ENCODE results near the gene MYL6. TPM values are rescaled to one million over a fixed set of nuclear protein-coding genes. Genes with fewer than 3 reads are reported as not detected.
A peak's percentile ranks its signal among the peaks of the same experiment; 100 is the strongest.

The MYL6 gene
- total and polyA plus RNA-seq, 10 donors: 1,063 to 3,098 (median 1,427) TPM

- 5 to 8% (median 6%) methylated on average over 43 to 45 of the region's 45 CpGs for WGBS, 5 donors
- Histone ChIP-seq H3K4me1 (peaks cover 22 to 75% (median 62%) of the 10 kb centered on the region in 6 donors), H3K36me3 (peaks cover 0 to 31% (median 29%) of the 10 kb centered on the region in 6 donors), H3K4me3 (peak overlapping the region; percentile 66 to 88 (median 71)), H3K27me3 (replicated peaks in 1 of 7) (no peaks in the 10 kb centered on the region), H3K27ac (peak overlapping the region; percentile 87 to 99 (median 95)), H3K9me3 (no peaks in the 10 kb centered on the region)
- intact Hi-C loops (cut with DNase I; ENCODE audit: low total_unique reads): no loop called here
- TF ChIP-seq POLR2A (IDR thresholded peaks at IDR 0.05): peak in 1 of 3 donors; percentile 58
- TF ChIP-seq CTCF (IDR thresholded peaks at IDR 0.05 in 8 of 11, conservative IDR thresholded peaks at IDR 0.05 in 3 of 11): peak; percentile 57 to 81 (median 73)
- TF ChIP-seq POLR2AphosphoS5 (IDR thresholded peaks at IDR 0.05): peak in 2 of 3 donors; percentile 58 to 68
- peak; percentile 88 for DNase-seq
Measured at GRCh38 chr12:56157201-56158028, 744 bp upstream of the MYL6 start.

GRCh38 chr12:56158926-56159461 lies 835 bp downstream of the MYL6 start:
- Histone ChIP-seq H3K27me3 (replicated peaks in 1 of 7) (no peaks in the 10 kb centered on the region), H3K27ac (peak overlapping the region; percentile 87 to 99 (median 95)), H3K4me3 (peak overlapping the region; percentile 66 to 88 (median 71)), H3K9me3 (no peaks in the 10 kb centered on the region), H3K36me3 (peaks cover 0 to 47% (median 45%) of the 10 kb centered on the region in 6 donors), H3K4me1 (peaks cover 22 to 71% (median 53%) of the 10 kb centered on the region in 6 donors)
- intact Hi-C loops (cut with DNase I; ENCODE audit: low total_unique reads): no loop called here
- peak in 2 of 3 donors; percentile 67 to 79 for TF ChIP-seq POLR2AphosphoS5 (IDR thresholded peaks at IDR 0.05)
- peak in 1 of 3 donors; percentile 49 for TF ChIP-seq POLR2A (IDR thresholded peaks at IDR 0.05)
- no peak for TF ChIP-seq CTCF (IDR thresholded peaks at IDR 0.05 in 8 of 11, conservative IDR thresholded peaks at IDR 0.05 in 3 of 11)
- peak; percentile 86 for DNase-seq
- 0 to 3% (median 1%) methylated on average over 6 of the region's 6 CpGs for WGBS, 5 donors

- DNase-seq: no peak
- peak overlapping the region; percentile 87 to 99 (median 95) for H3K27ac ChIP-seq
- intact Hi-C loops (cut with DNase I; ENCODE audit: low total_unique reads): no loop called here
- peaks cover 22 to 65% (median 52%) of the 10 kb centered on the region in 6 donors for H3K4me1 ChIP-seq
- peaks cover 0 to 53% (median 51%) of the 10 kb centered on the region in 6 donors for H3K36me3 ChIP-seq
- no peak for TF ChIP-seq CTCF (IDR thresholded peaks at IDR 0.05 in 8 of 11, conservative IDR thresholded peaks at IDR 0.05 in 3 of 11)
- TF ChIP-seq POLR2A (IDR thresholded peaks at IDR 0.05): no peak
- TF ChIP-seq POLR2AphosphoS5 (IDR thresholded peaks at IDR 0.05): no peak
- H3K4me3 ChIP-seq: peak overlapping the region; percentile 66 to 88 (median 71)
- no peaks in the 10 kb centered on the region for H3K27me3 ChIP-seq (replicated peaks in 1 of 7)
- WGBS, 5 donors: 9 to 42% (median 25%) methylated on average over 6 to 8 of the region's 8 CpGs
- no peaks in the 10 kb centered on the region for H3K9me3 ChIP-seq
Measured at GRCh38 chr12:56159482-56160192, 1.5 kb downstream of the MYL6 start.
